GM23248 (cell line): ENCODE measurements around the gene CASTOR1. TPM values are rescaled to one million over a fixed set of nuclear protein-coding genes. Genes with fewer than 3 reads are reported as not detected.

ENCODE experiments used
- DNase-seq: peaks from one replicate; pipeline ENCODE4 v3.0.0-alpha.2; 2015
- H2AFZ ChIP-seq: fragments of 200-600 bp; sonication (generic); 2 replicates; pipeline ENCODE4 v1.6.1; 2016; ENCODE audit warnings: antibody characterized with exemption
- H3F3A ChIP-seq: fragments of 200-600 bp; sonication (generic); 2 replicates; pipeline ENCODE4 v1.6.1; 2016; ENCODE audit warnings: mild to moderate bottlenecking, antibody characterized with exemption, mixed run types; ENCODE audit not compliant: insufficient read depth
- H3K27ac ChIP-seq: fragments of 200-600 bp; sonication (generic); 2 replicates; pipeline ENCODE4 v1.5.1; 2016; ENCODE audit warnings: mild to moderate bottlenecking
- H3K27me3 ChIP-seq: fragments of 200-600 bp; sonication (generic); replicated peaks from 2 replicates; pipeline ENCODE4 v1.6.1; 2016; ENCODE audit warnings: mild to moderate bottlenecking; ENCODE audit not compliant: insufficient read depth
- H3K36me3 ChIP-seq: fragments of 200-600 bp; sonication (generic); 2 replicates; pipeline ENCODE4 v1.6.1; 2016; ENCODE audit warnings: low read depth, mild to moderate bottlenecking
- H3K4me1 ChIP-seq: fragments of 200-600 bp; sonication (generic); 2 replicates; pipeline ENCODE4 v1.6.1; 2016; ENCODE audit warnings: mild to moderate bottlenecking; ENCODE audit not compliant: insufficient read depth
- H3K4me2 ChIP-seq: fragments of 200-600 bp; sonication (generic); one replicate; pipeline ENCODE4 v1.6.1; 2016; ENCODE audit warnings: mild to moderate bottlenecking; ENCODE audit not compliant: unreplicated experiment
- H3K4me3 ChIP-seq: fragments of 200-600 bp; sonication (generic); 2 replicates; pipeline ENCODE4 v1.5.1; 2016; ENCODE audit warnings: mild to moderate bottlenecking
- H3K79me2 ChIP-seq: fragments of 200-600 bp; sonication (generic); 2 replicates; pipeline ENCODE4 v1.6.1; 2016; ENCODE audit warnings: mild to moderate bottlenecking; ENCODE audit not compliant: insufficient read depth
- H3K9ac ChIP-seq: fragments of 200-600 bp; sonication (generic); 2 replicates; pipeline ENCODE4 v1.6.1; 2016; ENCODE audit warnings: mild to moderate bottlenecking
- H3K9me2 ChIP-seq: fragments of 200-600 bp; sonication (generic); 2 replicates; pipeline ENCODE4 v1.6.1; 2016; ENCODE audit warnings: mixed run types, mild to moderate bottlenecking, moderate library complexity; ENCODE audit not compliant: insufficient read depth
- H3K9me3 ChIP-seq: fragments of 200-600 bp; sonication (generic); one replicate; pipeline ENCODE4 v1.6.1; 2017; ENCODE audit warnings: low read depth
- H4K20me1 ChIP-seq: fragments of 200-600 bp; sonication (generic); 2 replicates; pipeline ENCODE4 v1.6.0; 2016; ENCODE audit not compliant: insufficient read depth
- EZH2 ChIP-seq: fragments of 200-600 bp; sonication (generic); IDR thresholded peaks from 2 replicates; pipeline ENCODE4 v1.6.1; 2018; ENCODE audit warnings: antibody characterized with exemption, mild to moderate bottlenecking; ENCODE audit not compliant: insufficient read depth, poor library complexity, severe bottlenecking
- EZH2phosphoT487 ChIP-seq: fragments of 200-600 bp; sonication (generic); IDR thresholded peaks from 2 replicates; pipeline ENCODE4 v1.6.1; 2018; ENCODE audit warnings: antibody characterized with exemption, moderate library complexity, mild to moderate bottlenecking, low read depth; ENCODE audit not compliant: insufficient read depth
- WGBS, 2 experiments: methylation state at CpG; one replicate each; pipeline ENCODE4 v1.1.6; 2015 to 2017; ENCODE audit warnings: low lambda C conversion rate in 2 of 2, low coverage in 1 of 2; ENCODE audit errors: missing lambda C conversion rate in 2 of 2; 5-methylcytosine and 5-hydroxymethylcytosine counted together
- in situ Hi-C: fragments of 300-500 bp; cut with MboI; formaldehyde crosslinking; loops from 2 replicates; pipeline ENCODE4 v1.15.0; 2020
- polyA plus RNA-seq: library from polyadenylated mRNA; unstranded; fragments of >200 nt; fragmentation: Nextera tagmentation; extraction: Ambion mirVana; gene quantifications from 2 replicates; pipeline ENCODE4 v1.2.1, GENCODE V29; 2016
- total RNA-seq: library from RNA; depleted of rRNA; stranded (reverse); fragments of >200 nt; shearing (Covaris generic); gene quantifications from 2 replicates; pipeline ENCODE4 v1.2.3, GENCODE V29; 2014

Gene CASTOR1
- total and polyA plus RNA-seq, 2 experiments from 2014 or later = 8.7 to 13.4 TPM

DNA sequence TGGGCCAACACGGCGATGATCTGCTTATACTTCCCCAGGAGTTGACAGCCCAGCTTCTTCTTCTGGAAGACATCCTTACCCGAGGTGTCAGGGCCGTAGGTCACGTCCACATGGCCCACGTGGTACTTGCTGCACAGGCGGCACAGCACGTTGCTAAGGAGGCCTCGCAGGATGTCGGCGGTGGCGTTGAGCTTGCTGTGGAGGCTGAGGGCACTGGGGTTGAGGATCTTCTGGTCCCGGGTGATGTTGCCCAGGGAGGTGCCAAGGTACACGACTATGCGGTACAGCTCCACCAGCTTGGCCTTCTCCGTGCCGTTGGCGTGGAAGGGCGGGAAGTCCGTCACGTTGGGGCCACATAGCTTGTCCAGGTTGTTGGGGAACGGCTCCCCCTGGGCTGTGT, 45.6 kb downstream of the CASTOR1 start:
- 97 to 98% methylated on average over 22 of the region's 22 CpGs for WGBS, 2 experiments
- H3K9ac ChIP-seq = no peak overlapping the region
- H3K4me2 ChIP-seq = no peak overlapping the region
- H3K27ac ChIP-seq = no peak overlapping the region
- H3K79me2 ChIP-seq = no peaks in the 10 kb centered on the region
- H3F3A ChIP-seq = 0 out of 2 replicates have a peak, but pooled peaks cover 6% of the 10 kb centered on the region
- H3K4me3 ChIP-seq = no peak overlapping the region
- H3K9me2 ChIP-seq = no peaks in the 10 kb centered on the region
- no peaks in the 10 kb centered on the region for H4K20me1 ChIP-seq
- H3K36me3 ChIP-seq = no peaks in the 10 kb centered on the region
- 0 out of 2 replicates have a peak, but pooled peaks cover 5% of the 10 kb centered on the region for H3K4me1 ChIP-seq
- TF ChIP-seq EZH2phosphoT487 (no peak), EZH2 (no peak)
- H2AFZ ChIP-seq = no peak overlapping the region
- no peak for DNase-seq
- in situ Hi-C loops = no loop called here
- no peaks in the 10 kb centered on the region for H3K9me3 ChIP-seq
- no peaks in the 10 kb centered on the region for H3K27me3 ChIP-seq

DNA sequence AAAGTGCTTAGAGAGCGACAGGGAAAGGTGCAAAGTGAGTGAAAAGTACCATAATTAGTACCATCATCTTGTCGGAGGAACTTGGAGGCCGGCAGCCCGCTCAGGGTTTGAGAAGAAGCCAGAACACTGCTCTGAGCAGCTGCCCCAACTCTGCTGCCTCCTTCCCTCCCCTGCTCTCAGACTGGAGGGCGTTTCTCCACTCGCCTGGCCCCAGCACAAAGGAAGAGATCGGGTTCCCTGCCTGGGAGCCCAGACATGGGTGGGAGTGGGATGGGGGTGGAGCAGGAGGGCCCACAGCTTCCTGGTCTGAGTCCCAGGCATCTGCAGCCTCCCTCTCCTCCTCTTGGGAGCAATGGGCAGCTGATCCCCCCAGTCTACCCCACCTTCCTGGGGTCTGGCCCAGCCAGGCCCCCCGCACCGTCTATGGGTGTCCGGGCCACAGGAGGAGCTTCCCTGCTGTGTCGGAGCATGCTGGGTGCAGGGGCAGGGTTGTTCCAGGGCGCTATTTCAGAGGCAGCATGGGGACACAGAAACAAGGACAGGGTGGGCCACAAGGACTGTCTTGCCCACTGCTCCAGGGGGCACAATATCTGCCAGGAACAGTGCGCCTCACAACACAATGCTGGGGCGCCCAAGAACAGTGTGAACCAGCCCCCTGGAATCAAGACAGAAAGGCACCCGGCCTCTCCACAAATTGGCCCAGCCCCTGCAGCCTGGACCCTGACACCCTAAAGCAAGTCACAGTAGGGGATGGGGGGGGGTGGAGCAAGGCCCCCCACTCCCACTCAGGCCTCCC, 47.5 kb downstream of the CASTOR1 start:
- Histone ChIP-seq H3F3A (0 out of 2 replicates have a peak, but pooled peaks cover 6% of the 10 kb centered on the region), H3K27me3 (no peaks in the 10 kb centered on the region), H3K9me3 (no peaks in the 10 kb centered on the region), H3K4me2 (no peak overlapping the region), H4K20me1 (no peaks in the 10 kb centered on the region), H3K27ac (no peak overlapping the region), H3K36me3 (no peaks in the 10 kb centered on the region), H3K79me2 (no peaks in the 10 kb centered on the region), H3K4me1 (0 out of 2 replicates have a peak, but pooled peaks cover under 1% of the 10 kb centered on the region), H2AFZ (no peak overlapping the region), H3K4me3 (no peak overlapping the region), H3K9ac (no peak overlapping the region), H3K9me2 (no peaks in the 10 kb centered on the region)
- in situ Hi-C loops = no loop called here
- no peak for DNase-seq
- 87 to 88% methylated on average over 15 of the region's 15 CpGs for WGBS, 2 experiments
- TF ChIP-seq EZH2 (no peak), EZH2phosphoT487 (no peak)

DNA sequence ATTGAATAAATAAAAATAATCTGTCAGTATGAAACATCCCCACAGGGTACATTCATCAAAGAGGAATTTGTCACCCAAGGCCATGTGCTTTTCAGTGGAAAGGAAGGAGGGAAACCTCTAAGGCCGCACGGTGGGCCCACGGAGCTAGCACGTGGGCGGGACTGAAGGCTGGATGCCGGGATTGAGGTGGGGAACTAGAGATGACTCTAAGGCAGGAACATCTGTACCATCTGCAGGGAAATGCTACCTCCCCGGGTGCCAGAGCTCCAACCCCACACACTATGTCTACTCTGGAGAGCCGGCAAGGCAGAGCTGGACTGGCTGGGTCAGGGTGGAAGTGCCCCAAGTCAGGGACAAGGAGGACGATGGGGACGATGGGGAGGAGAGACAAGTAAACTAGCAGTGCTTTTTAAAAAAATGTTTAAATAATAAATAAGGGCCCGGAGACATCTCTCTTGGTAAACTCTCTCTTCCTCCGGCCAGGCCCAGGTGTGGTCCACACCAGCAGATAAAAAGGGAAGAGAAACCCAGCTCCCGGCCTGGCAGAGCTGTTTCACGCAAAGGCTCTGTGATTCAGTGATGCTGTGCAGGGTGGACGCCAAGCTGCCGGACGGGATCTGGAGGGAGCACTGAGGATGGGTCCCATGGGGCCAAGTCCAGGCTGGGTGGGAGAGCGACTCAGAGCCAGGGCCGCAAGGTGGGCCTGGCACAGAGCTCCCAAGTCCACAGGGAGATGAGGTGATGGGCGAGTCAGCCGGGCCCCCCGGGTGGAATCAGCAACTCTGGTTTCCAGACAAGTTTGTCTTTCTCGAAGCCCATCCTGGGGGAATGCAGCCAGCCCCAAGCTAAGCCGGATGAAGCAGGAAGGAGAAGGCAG, 48.5 kb downstream of the CASTOR1 start:
- no peak overlapping the region for H3K4me2 ChIP-seq
- no peaks in the 10 kb centered on the region for H3K27me3 ChIP-seq
- 86 to 87% methylated on average over 19 to 24 of the region's 24 CpGs for WGBS, 2 experiments
- no peaks in the 10 kb centered on the region for H3K79me2 ChIP-seq
- DNase-seq = no peak
- H3F3A ChIP-seq = 0 out of 2 replicates have a peak, but pooled peaks cover 6% of the 10 kb centered on the region
- no peaks in the 10 kb centered on the region for H3K9me3 ChIP-seq
- no peak overlapping the region for H3K9ac ChIP-seq
- no peak overlapping the region for H3K27ac ChIP-seq
- no peak overlapping the region for H3K4me3 ChIP-seq
- TF ChIP-seq EZH2 = no peak
- TF ChIP-seq EZH2phosphoT487 = no peak
- no peaks in the 10 kb centered on the region for H3K36me3 ChIP-seq
- in situ Hi-C loops = no loop called here
- no peaks in the 10 kb centered on the region for H3K9me2 ChIP-seq
- H2AFZ ChIP-seq = no peak overlapping the region
- no peaks in the 10 kb centered on the region for H4K20me1 ChIP-seq
- H3K4me1 ChIP-seq = peaks cover 9% of the 10 kb centered on the region; the same call in 1 of the 2 replicates

DNA sequence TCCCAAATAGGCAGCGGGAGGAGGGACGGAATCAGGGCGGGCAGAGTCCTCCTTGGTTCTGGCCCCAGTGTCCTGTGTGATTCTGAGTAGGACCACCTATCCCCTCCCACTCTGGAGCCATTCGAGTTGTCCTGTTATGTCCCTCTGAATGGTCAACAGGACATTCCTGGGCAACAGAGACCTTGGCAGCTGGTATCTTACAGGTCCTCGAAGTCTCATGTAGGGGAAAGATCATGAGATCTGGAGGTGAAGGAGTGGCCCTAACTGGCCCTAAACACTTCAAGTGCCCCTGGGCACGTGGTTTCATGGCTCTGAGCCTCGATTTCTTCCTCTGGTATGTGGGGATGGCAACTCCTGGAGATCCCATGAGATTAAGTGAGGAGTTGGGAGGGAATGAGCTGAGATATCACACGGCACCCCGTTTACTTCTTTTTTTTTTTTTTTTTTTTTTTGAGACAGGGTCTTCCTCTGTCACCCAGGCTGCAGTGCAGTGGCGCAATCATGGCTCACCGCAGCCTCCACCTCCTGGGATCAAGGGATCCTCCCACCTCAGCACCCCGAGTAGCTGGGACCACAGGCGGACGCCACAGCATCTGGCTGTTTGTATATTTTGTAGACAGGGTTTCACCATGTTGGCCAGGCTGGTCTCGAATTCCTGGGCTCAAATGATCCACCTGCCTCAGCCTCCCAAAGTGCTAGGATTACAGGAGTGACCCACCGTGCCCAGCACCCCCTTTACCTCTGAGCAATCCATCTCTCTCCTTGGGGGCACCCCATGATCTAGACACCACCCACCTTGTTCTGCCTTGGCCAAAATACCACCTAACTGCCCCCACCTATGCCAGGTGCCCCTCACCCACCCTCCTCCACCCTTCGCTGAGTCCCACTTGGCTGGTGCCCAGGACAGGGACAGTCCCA, 49.6 kb downstream of the CASTOR1 start:
- 0 out of 2 replicates have a peak, but pooled peaks cover 6% of the 10 kb centered on the region for H3F3A ChIP-seq
- H2AFZ ChIP-seq = no peak overlapping the region
- H3K4me3 ChIP-seq = no peak overlapping the region
- H3K9me3 ChIP-seq = no peaks in the 10 kb centered on the region
- H3K36me3 ChIP-seq = no peaks in the 10 kb centered on the region
- in situ Hi-C loops = loop anchor here (10.0 kb wide), 1 partner anchor 125 kb away; no protein-coding TSS in a partner anchor
- H3K9ac ChIP-seq = no peak overlapping the region
- no peaks in the 10 kb centered on the region for H3K9me2 ChIP-seq
- DNase-seq = no peak
- TF ChIP-seq EZH2 (no peak), EZH2phosphoT487 (no peak)
- no peak overlapping the region for H3K4me2 ChIP-seq
- H4K20me1 ChIP-seq = no peaks in the 10 kb centered on the region
- no peaks in the 10 kb centered on the region for H3K79me2 ChIP-seq
- WGBS, 2 experiments = 89 to 92% methylated on average over 16 to 17 of the region's 17 CpGs
- H3K4me1 ChIP-seq = peaks cover 10% of the 10 kb centered on the region; the same call in 1 of the 2 replicates
- no peaks in the 10 kb centered on the region for H3K27me3 ChIP-seq
- no peak overlapping the region for H3K27ac ChIP-seq
